ENCODE results near the gene KCNG3.

Gene KCNG3

GRCh38 chr2:42480402-42480801, 13.4 kb downstream of the KCNG3 start:
- DNase-seq: no peak

GRCh38 chr2:42474765-42475454, 18.9 kb downstream of the KCNG3 start:
- no peak for DNase-seq

GRCh38 chr2:42470706-42471105, 23.1 kb downstream of the KCNG3 start:
- no peak for DNase-seq

GRCh38 chr2:42464631-42465030, 29.2 kb downstream of the KCNG3 start:
- DNase-seq: no peak

GRCh38 chr2:42463570-42463969, 30.2 kb downstream of the KCNG3 start:
- DNase-seq: no peak

GRCh38 chr2:42459296-42459695, 34.5 kb downstream of the KCNG3 start:
- no peak for DNase-seq

GRCh38 chr2:42458396-42458795, 35.4 kb downstream of the KCNG3 start:
- DNase-seq: no peak

- no peak for DNase-seq
These were observed 36.8 kb downstream of the KCNG3 start for GRCh38 chr2:42457011-42457410.

GRCh38 chr2:42456126-42456839, 37.5 kb downstream of the KCNG3 start:
- DNase-seq: no peak

- DNase-seq: no peak
These were observed 41.2 kb downstream of the KCNG3 start for GRCh38 chr2:42452545-42452944.

GRCh38 chr2:42450136-42450535, 43.6 kb downstream of the KCNG3 start:
- no peak for DNase-seq

- no peak for DNase-seq
These were observed 44.4 kb downstream of the KCNG3 start for GRCh38 chr2:42449163-42450087.

GRCh38 chr2:42448163-42448562, 45.6 kb downstream of the KCNG3 start:
- DNase-seq: no peak

GRCh38 chr2:42446503-42447271, 47.1 kb downstream of the KCNG3 start:
- DNase-seq: no peak

- no peak for DNase-seq
These were observed 49.9 kb downstream of the KCNG3 start for GRCh38 chr2:42443718-42444399.

GRCh38 chr2:42442774-42443173, 51.0 kb downstream of the KCNG3 start:
- DNase-seq: no peak

- DNase-seq: peak; percentile 20
These were observed 55.1 kb downstream of the KCNG3 start for GRCh38 chr2:42438685-42439084.

- DNase-seq: no peak
These were observed 57.4 kb downstream of the KCNG3 start for GRCh38 chr2:42436370-42436769.

GRCh38 chr2:42435628-42436027, 58.2 kb downstream of the KCNG3 start:
- DNase-seq: no peak

- DNase-seq: no peak
These were observed 63.6 kb downstream of the KCNG3 start for GRCh38 chr2:42430188-42430587.

GRCh38 chr2:42429352-42429751, 64.4 kb downstream of the KCNG3 start:
- DNase-seq: no peak

- peak; percentile 12 for DNase-seq
These were observed 68.1 kb downstream of the KCNG3 start for GRCh38 chr2:42425697-42426096.
